Jurkat, Clone E6-1 (cell line): Measurements from ENCODE around the gene SFTPA2.
"Not testable (repeated sequence)": the region's sequence is repeated elsewhere in the genome, so short reads cannot be mapped to it uniquely, and the experiment has no call there.

Source experiments
- DNase-seq: peaks from one replicate; pipeline ENCODE4 v3.0.0-alpha.2; 2011; ENCODE audit warnings: low read depth, low spot score
- H3K4me3 ChIP-seq: 2 replicates; pipeline ENCODE4 v1.5.1; 2011; ENCODE audit warnings: mild to moderate bottlenecking, low read length, control low read depth, moderate library complexity

The SFTPA2 gene

GRCh38 chr10:79522464-79522863 lies 37.7 kb downstream of the SFTPA2 start:
- not testable (repeated sequence) for H3K4me3 ChIP-seq, DNase-seq

GRCh38 chr10:79521751-79522150 lies 38.5 kb downstream of the SFTPA2 start:
- DNase-seq: peak; percentile 19
- H3K4me3 ChIP-seq: not testable (repeated sequence)

- H3K4me3 ChIP-seq, DNase-seq: not testable (repeated sequence)
Observed at GRCh38 chr10:79517567-79517966, 42.6 kb downstream of the SFTPA2 start.

GRCh38 chr10:79516532-79517205 lies 43.5 kb downstream of the SFTPA2 start:
- not testable (repeated sequence) for DNase-seq, H3K4me3 ChIP-seq

GRCh38 chr10:79511891-79512583 lies 48.2 kb downstream of the SFTPA2 start, which contains the start of gene EIF5AL1:
TSS of gene EIF5AL1 (plus strand) at chr10:79512533. CDS start at chr10:79512650, 117 bp downstream.
- H3K4me3 ChIP-seq, DNase-seq: not testable (repeated sequence)

GRCh38 chr10:79509934-79510508 lies 50.2 kb downstream of the SFTPA2 start:
- not testable (repeated sequence) for DNase-seq, H3K4me3 ChIP-seq

GRCh38 chr10:79509306-79509933 lies 50.8 kb downstream of the SFTPA2 start:
- not testable (repeated sequence) for H3K4me3 ChIP-seq, DNase-seq

GRCh38 chr10:79508245-79508644 lies 52.0 kb downstream of the SFTPA2 start:
- not testable (repeated sequence) for DNase-seq, H3K4me3 ChIP-seq

GRCh38 chr10:79507440-79508167 lies 52.6 kb downstream of the SFTPA2 start:
- no peak overlapping the region for H3K4me3 ChIP-seq
- DNase-seq: no peak
